HCT116 (cell line): ENCODE results near the gene RAD51AP2. TPM values are rescaled to one million over a fixed set of nuclear protein-coding genes. Genes with fewer than 3 reads are reported as not detected.

ENCODE experiments used
- ATAC-seq: fragments of 200-7000 bp; cut with Tn5 transposase; 2 replicates; pipeline ENCODE4 v1.9.1; 2020; ENCODE audit warnings: mild to moderate bottlenecking, moderate library complexity
- BruUV-seq: library from RNA; stranded (reverse); fragments of 400-500 nt; replicated peaks from 2 replicates; lab custom pipeline; 2021; lab: Mats Ljungman, UMichigan
- CTCF ChIA-PET: fragments of 300-600 bp; sonication (Branson Sonifier 250); formaldehyde crosslinking; loops from one replicate; lab custom pipeline; 2021; ENCODE audit warnings: antibody characterized with exemption; lab: Charles Lee
- POLR2A ChIA-PET: fragments of 300-600, 350-600 bp; sonication (Branson Sonifier 250); formaldehyde crosslinking; loops from one replicate; lab custom pipeline; 2021; ENCODE audit warnings: antibody characterized with exemption; lab: Charles Lee
- RAD21 ChIA-PET, 2 experiments: fragments of 300-600 bp; sonication (Branson Sonifier 250); formaldehyde crosslinking; loops; one replicate each; lab custom pipeline; 2023; ENCODE audit warnings: low total read pairs in 2 of 2; ENCODE audit not compliant: uncharacterized antibody in 2 of 2, unreplicated experiment in 2 of 2, low non-redundant PET in 1 of 2; lab: Charles Lee
- DNase-seq: peaks from one replicate; pipeline ENCODE4 v3.0.0-alpha.2; 2010; ENCODE audit warnings: low read depth, low spot score
- H2AFZ ChIP-seq: fragments of 200-600 bp; shearing (Covaris generic), sonication (generic); 2 replicates; pipeline ENCODE4 v1.6.1; 2017; ENCODE audit warnings: low read depth, mixed run types, mixed read lengths, antibody characterized with exemption, low read length; ENCODE audit not compliant: poor library complexity, severe bottlenecking
- H3K27ac ChIP-seq: 2 replicates; pipeline ENCODE4 v1.5.1; 2012; ENCODE audit warnings: low read depth, low read length
- H3K27me3 ChIP-seq: fragments of 200-600 bp; sonication (generic); 2 replicates; pipeline ENCODE4 v1.6.1; 2016; ENCODE audit warnings: mixed run types, low read length, mixed read lengths; ENCODE audit not compliant: insufficient read depth
- H3K36me3 ChIP-seq, 2 experiments: fragments of 200-500 bp in 1 of 2; fragments of 200-600 bp in 1 of 2; sonication (Bioruptor generic) in 1 of 2; sonication (generic) in 1 of 2; 2 replicates each; pipeline versions ENCODE4 v1.5.1 to v1.6.1; 2014 to 2016; ENCODE audit warnings: low read length in 2 of 2, inconsistent platforms in 1 of 2, mixed read lengths in 1 of 2, mixed run types in 1 of 2; ENCODE audit not compliant: insufficient read depth in 2 of 2, control insufficient read depth in 1 of 2
- H3K4me1 ChIP-seq, 2 experiments: fragments of 200-600 bp in 1 of 2; sonication (generic) in 1 of 2; 2 replicates each; pipeline versions ENCODE4 v1.5.1 to v1.6.1; 2012 to 2017; ENCODE audit warnings: low read length in 2 of 2, inconsistent platforms in 1 of 2, mild to moderate bottlenecking in 1 of 2, mixed read lengths in 1 of 2, mixed run types in 1 of 2, moderate library complexity in 1 of 2; ENCODE audit not compliant: insufficient read depth in 2 of 2, control insufficient read depth in 1 of 2
- H3K4me2 ChIP-seq: fragments of 200-600 bp; sonication (generic); 2 replicates; pipeline ENCODE4 v1.6.1; 2017; ENCODE audit warnings: mixed run types, low read length, mixed read lengths
- H3K4me3 ChIP-seq, 2 experiments: fragments of 200-600 bp in 1 of 2; sonication (generic) in 1 of 2; replicated peaks in 1 of 2; 2 replicates each; pipeline ENCODE4 v1.5.1; 2011 to 2016; ENCODE audit warnings: low read length in 2 of 2, control low read depth in 1 of 2, low read depth in 1 of 2, mild to moderate bottlenecking in 1 of 2, mixed read lengths in 1 of 2, mixed run types in 1 of 2
- H3K79me2 ChIP-seq: fragments of 200-600 bp; sonication (generic); 2 replicates; pipeline ENCODE4 v1.6.1; 2017; ENCODE audit warnings: mild to moderate bottlenecking, mixed run types, low read length, moderate library complexity, mixed read lengths; ENCODE audit not compliant: insufficient read depth
- H3K9ac ChIP-seq: fragments of 200-600 bp; sonication (generic); 2 replicates; pipeline ENCODE4 v1.6.1; 2016; ENCODE audit warnings: low read length, mixed read lengths
- H3K9me2 ChIP-seq: fragments of 200-600 bp; sonication (generic), shearing (Covaris generic); 2 replicates; pipeline ENCODE4 v1.6.1; 2017; ENCODE audit warnings: mixed run types, mild to moderate bottlenecking, moderate library complexity; ENCODE audit not compliant: insufficient read depth
- H3K9me3 ChIP-seq, 2 experiments: fragments of 200-500 bp in 1 of 2; fragments of 200-600 bp in 1 of 2; sonication (Bioruptor generic) in 1 of 2; sonication (generic) in 1 of 2; 2 replicates each; pipeline ENCODE4 v1.6.1; 2014 to 2017; ENCODE audit warnings: low read length in 2 of 2, mixed read lengths in 2 of 2, inconsistent platforms in 1 of 2, low read depth in 1 of 2, mild to moderate bottlenecking in 1 of 2, mixed run types in 1 of 2, moderate library complexity in 1 of 2; ENCODE audit not compliant: control insufficient read depth in 1 of 2, insufficient read depth in 1 of 2
- H4K20me1 ChIP-seq: fragments of 200-600 bp; sonication (generic), shearing (Covaris generic); 2 replicates; pipeline ENCODE4 v1.6.1; 2017; ENCODE audit warnings: mixed run types, mild to moderate bottlenecking, moderate library complexity; ENCODE audit not compliant: insufficient read depth
- ATF3 ChIP-seq: IDR thresholded peaks from 2 replicates; pipeline ENCODE4 v1.6.1; 2012
- CBX3 ChIP-seq: IDR thresholded peaks from 2 replicates; pipeline ENCODE4 v1.6.1; 2012; ENCODE audit warnings: low read depth
- CEBPB ChIP-seq: IDR thresholded peaks from 2 replicates; pipeline ENCODE4 v1.6.1; 2012; ENCODE audit warnings: low read depth
- EGR1 ChIP-seq: IDR thresholded peaks from 2 replicates; pipeline ENCODE4 v1.6.1; 2012; ENCODE audit warnings: low read depth
- EZH2 ChIP-seq: fragments of 200-600 bp; sonication (generic); IDR thresholded peaks from 2 replicates; pipeline ENCODE4 v1.6.1; 2017; ENCODE audit warnings: antibody characterized with exemption, mixed run types
- EZH2phosphoT487 ChIP-seq: fragments of 200-600 bp; IDR thresholded peaks from 2 replicates; pipeline ENCODE4 v1.6.1; 2018; ENCODE audit warnings: antibody characterized with exemption, borderline replicate concordance
- JUND ChIP-seq: IDR thresholded peaks from 2 replicates; pipeline ENCODE4 v1.6.1; 2012
- POLR2A ChIP-seq: IDR thresholded peaks from 2 replicates; pipeline ENCODE4 v1.7.0; 2011; ENCODE audit warnings: borderline replicate concordance; ENCODE audit not compliant: insufficient read depth, insufficient read length; ENCODE audit errors: extremely low read depth
- RAD21 ChIP-seq: IDR thresholded peaks from 2 replicates; pipeline ENCODE4 v1.6.1; 2012; ENCODE audit warnings: low read depth, mild to moderate bottlenecking
- SP1 ChIP-seq: IDR thresholded peaks from 2 replicates; pipeline ENCODE4 v1.6.1; 2012; ENCODE audit warnings: low read depth
- SRF ChIP-seq: IDR thresholded peaks from 2 replicates; pipeline ENCODE4 v1.6.1; 2012; ENCODE audit warnings: low read depth
- TCF7L2 ChIP-seq: IDR thresholded peaks from 2 replicates; pipeline ENCODE4 v1.7.0; 2011; ENCODE audit warnings: borderline replicate concordance, inconsistent platforms; ENCODE audit not compliant: insufficient read depth, insufficient read length; ENCODE audit errors: extremely low read depth
- YY1 ChIP-seq: IDR thresholded peaks from 2 replicates; pipeline ENCODE4 v1.6.1; 2011; ENCODE audit warnings: low read length, low read depth, moderate library complexity, mild to moderate bottlenecking; ENCODE audit not compliant: insufficient replicate concordance; ENCODE audit errors: extremely low read depth
- ZFX ChIP-seq: fragments of 450-650 bp; IDR thresholded peaks from 2 replicates; pipeline ENCODE4 v1.6.1; 2017
- ZNF274 ChIP-seq: fragments of 200-500 bp; sonication (Bioruptor generic); IDR thresholded peaks from 2 replicates; pipeline ENCODE4 v1.6.1; 2014; ENCODE audit warnings: mild to moderate bottlenecking, low read depth, low read length, inconsistent platforms
- intact Hi-C: fragments of 100-400 bp; cut with micrococcal nuclease; formaldehyde crosslinking; loops from 2 replicates; pipeline ENCODE4 v1.10.0; 2022
- total RNA-seq: library from RNA; stranded (reverse); gene quantifications from one replicate; pipeline ENCODE4 v1.2.1, GENCODE V29; 2021; ENCODE audit not compliant: unreplicated experiment
- TF ChIP-seq, protein P1 (sequence below): IDR thresholded peaks from 2 replicates; pipeline ENCODE4 v1.6.1; 2011; ENCODE audit warnings: mild to moderate bottlenecking, low read length, moderate library complexity; ENCODE audit not compliant: insufficient replicate concordance; ENCODE audit errors: extremely low read depth
- TF ChIP-seq, protein P2 (sequence below): IDR thresholded peaks from 2 replicates; pipeline ENCODE4 v1.6.1; 2012

The RAD51AP2 gene
- total RNA-seq, 1 experiment from 2014 or later = 0.10 TPM

- ChIA-PET CTCF (no interaction called here), POLR2A (no interaction called here), RAD21 (no interaction called here)
- H3K4me3 ChIP-seq = no peak overlapping the region
- no peak for ATAC-seq
- H3K27ac ChIP-seq = no peak overlapping the region
- no peaks in the 10 kb centered on the region for H3K9me2 ChIP-seq
- intact Hi-C loops = loop anchor here (10.0 kb wide), 1 partner anchor 698 kb away; no protein-coding TSS in a partner anchor
- H3K27me3 ChIP-seq = no peaks in the 10 kb centered on the region
- no peak overlapping the region for H3K9ac ChIP-seq
- no peaks in the 10 kb centered on the region for H4K20me1 ChIP-seq
- no TSS peak for BruUV-seq
- 0 out of 4 replicates have a peak, but pooled peaks cover 0 to 1% of the 10 kb centered on the region in 2 experiments for H3K9me3 ChIP-seq
- no peak overlapping the region for H2AFZ ChIP-seq
- H3K79me2 ChIP-seq = no peaks in the 10 kb centered on the region
- no peak overlapping the region for H3K4me2 ChIP-seq
- DNase-seq = no peak
- peaks cover 0 to 9% of the 10 kb centered on the region in 2 experiments; a peak in 1 of 4 replicates for H3K4me1 ChIP-seq
- TF ChIP-seq JUND (no peak), ATF3 (no peak), EZH2 (no peak), TCF7L2 (no peak), CEBPB (no peak), EZH2phosphoT487 (no peak), EGR1 (no peak), ZNF274 (no peak), ZFX (no peak), SP1 (no peak), CBX3 (no peak)
- no peaks in the 10 kb centered on the region for H3K36me3 ChIP-seq
Measured at GRCh38 chr2:17476830-17477229, 41.4 kb downstream of the RAD51AP2 start.

GRCh38 chr2:17476064-17476463 lies 42.2 kb downstream of the RAD51AP2 start:
- no peak overlapping the region for H3K9ac ChIP-seq
- H3K79me2 ChIP-seq = no peaks in the 10 kb centered on the region
- peaks cover 0 to 5% of the 10 kb centered on the region in 2 experiments; a peak in 1 of 4 replicates for H3K9me3 ChIP-seq
- no peaks in the 10 kb centered on the region for H4K20me1 ChIP-seq
- no peaks in the 10 kb centered on the region for H3K9me2 ChIP-seq
- H3K4me2 ChIP-seq = no peak overlapping the region
- H2AFZ ChIP-seq = peak overlapping the region; percentile 22
- no TSS peak for BruUV-seq
- POLR2A ChIA-PET = no interaction called here
- H3K36me3 ChIP-seq = no peaks in the 10 kb centered on the region
- H3K27me3 ChIP-seq = no peaks in the 10 kb centered on the region
- ATAC-seq (no peak), DNase-seq (no peak)
- H3K4me1 ChIP-seq = peaks cover 0 to 9% of the 10 kb centered on the region in 2 experiments; a peak in 1 of 4 replicates
- no peak overlapping the region for H3K4me3 ChIP-seq
- RAD21 ChIA-PET = no interaction called here
- CTCF ChIA-PET = no interaction called here
- no peak overlapping the region for H3K27ac ChIP-seq
- intact Hi-C loops = loop anchor here (10.0 kb wide), 1 partner anchor 699 kb away; no protein-coding TSS in a partner anchor
- no peak for TF ChIP-seq JUND
- no peak for TF ChIP-seq RAD21
- TF ChIP-seq ZFX = no peak
- no peak for TF ChIP-seq SRF
- no peak for TF ChIP-seq YY1
- TF ChIP-seq EGR1 = no peak
- TF ChIP-seq POLR2A = no peak
- TF ChIP-seq, protein P1, sequence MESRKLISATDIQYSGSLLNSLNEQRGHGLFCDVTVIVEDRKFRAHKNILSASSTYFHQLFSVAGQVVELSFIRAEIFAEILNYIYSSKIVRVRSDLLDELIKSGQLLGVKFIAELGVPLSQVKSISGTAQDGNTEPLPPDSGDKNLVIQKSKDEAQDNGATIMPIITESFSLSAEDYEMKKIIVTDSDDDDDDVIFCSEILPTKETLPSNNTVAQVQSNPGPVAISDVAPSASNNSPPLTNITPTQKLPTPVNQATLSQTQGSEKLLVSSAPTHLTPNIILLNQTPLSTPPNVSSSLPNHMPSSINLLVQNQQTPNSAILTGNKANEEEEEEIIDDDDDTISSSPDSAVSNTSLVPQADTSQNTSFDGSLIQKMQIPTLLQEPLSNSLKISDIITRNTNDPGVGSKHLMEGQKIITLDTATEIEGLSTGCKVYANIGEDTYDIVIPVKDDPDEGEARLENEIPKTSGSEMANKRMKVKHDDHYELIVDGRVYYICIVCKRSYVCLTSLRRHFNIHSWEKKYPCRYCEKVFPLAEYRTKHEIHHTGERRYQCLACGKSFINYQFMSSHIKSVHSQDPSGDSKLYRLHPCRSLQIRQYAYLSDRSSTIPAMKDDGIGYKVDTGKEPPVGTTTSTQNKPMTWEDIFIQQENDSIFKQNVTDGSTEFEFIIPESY = no peak
- TF ChIP-seq, protein P2, sequence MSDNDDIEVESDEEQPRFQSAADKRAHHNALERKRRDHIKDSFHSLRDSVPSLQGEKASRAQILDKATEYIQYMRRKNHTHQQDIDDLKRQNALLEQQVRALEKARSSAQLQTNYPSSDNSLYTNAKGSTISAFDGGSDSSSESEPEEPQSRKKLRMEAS = no peak
- no peak for TF ChIP-seq ZNF274
- no peak for TF ChIP-seq ATF3
